Upper lobe of right lung (tissue), 1 donor: ENCODE measurements around the gene RGS6. TPM values are rescaled to one million over a fixed set of nuclear protein-coding genes. Genes with fewer than 3 reads are reported as not detected.

ENCODE experiments used
- ATAC-seq: fragments of 200-7000 bp; cut with Tn5 transposase; one replicate; pipeline ENCODE4 v1.9.1; 2020; ENCODE audit warnings: mild to moderate bottlenecking, moderate library complexity
- DNase-seq: peaks from one replicate; pipeline ENCODE4 v3.0.0-alpha.2; 2020
- H3K27ac ChIP-seq: fragments of 200-600 bp; one replicate; pipeline ENCODE4 v1.8.0; 2022
- H3K27me3 ChIP-seq: fragments of 200-600 bp; one replicate; pipeline ENCODE4 v1.8.0; 2022; ENCODE audit warnings: mild to moderate bottlenecking
- H3K36me3 ChIP-seq: fragments of 200-600 bp; one replicate; pipeline ENCODE4 v1.8.0; 2022
- H3K4me1 ChIP-seq: fragments of 200-600 bp; one replicate; pipeline ENCODE4 v1.8.0; 2022
- H3K4me3 ChIP-seq: fragments of 200-600 bp; one replicate; pipeline ENCODE4 v1.8.0; 2022; ENCODE audit warnings: mild to moderate bottlenecking
- H3K9me3 ChIP-seq: fragments of 200-600 bp; one replicate; pipeline ENCODE4 v1.8.0; 2022
- intact Hi-C: fragments of 100-400 bp; cut with DNase I; formaldehyde crosslinking; loops from one replicate; pipeline ENCODE4 v1.11.0; 2022
- total RNA-seq: library from RNA; stranded (reverse); fragmentation: NEBNext Ultra II Directional; extraction: Animal tissue kit (Norgen Biotek cat#: 25700); gene quantifications from one replicate; pipeline ENCODE4 v1.2.1, GENCODE V29; 2021
- TF ChIP-seq, protein P1 (sequence below): fragments of 200-600 bp; IDR thresholded peaks from one replicate; pipeline ENCODE4 v1.8.0; 2022; ENCODE audit warnings: antibody characterized with exemption
- donor health status: DM: no; HTN: yes; CAD: no; lungs with severe emphysema.

RGS6 gene
- total RNA-seq, 1 donor from 2014 or later = 2.6 TPM

- TF ChIP-seq, protein P1, sequence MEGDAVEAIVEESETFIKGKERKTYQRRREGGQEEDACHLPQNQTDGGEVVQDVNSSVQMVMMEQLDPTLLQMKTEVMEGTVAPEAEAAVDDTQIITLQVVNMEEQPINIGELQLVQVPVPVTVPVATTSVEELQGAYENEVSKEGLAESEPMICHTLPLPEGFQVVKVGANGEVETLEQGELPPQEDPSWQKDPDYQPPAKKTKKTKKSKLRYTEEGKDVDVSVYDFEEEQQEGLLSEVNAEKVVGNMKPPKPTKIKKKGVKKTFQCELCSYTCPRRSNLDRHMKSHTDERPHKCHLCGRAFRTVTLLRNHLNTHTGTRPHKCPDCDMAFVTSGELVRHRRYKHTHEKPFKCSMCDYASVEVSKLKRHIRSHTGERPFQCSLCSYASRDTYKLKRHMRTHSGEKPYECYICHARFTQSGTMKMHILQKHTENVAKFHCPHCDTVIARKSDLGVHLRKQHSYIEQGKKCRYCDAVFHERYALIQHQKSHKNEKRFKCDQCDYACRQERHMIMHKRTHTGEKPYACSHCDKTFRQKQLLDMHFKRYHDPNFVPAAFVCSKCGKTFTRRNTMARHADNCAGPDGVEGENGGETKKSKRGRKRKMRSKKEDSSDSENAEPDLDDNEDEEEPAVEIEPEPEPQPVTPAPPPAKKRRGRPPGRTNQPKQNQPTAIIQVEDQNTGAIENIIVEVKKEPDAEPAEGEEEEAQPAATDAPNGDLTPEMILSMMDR = no peak
- H3K4me1 ChIP-seq = no peaks in the 10 kb centered on the region
- ATAC-seq (no peak), DNase-seq (no peak)
- H3K27ac ChIP-seq = no peak overlapping the region
- H3K4me3 ChIP-seq = no peak overlapping the region
- H3K27me3 ChIP-seq = no peaks in the 10 kb centered on the region
- intact Hi-C loops = no loop called here
- H3K36me3 ChIP-seq = no peaks in the 10 kb centered on the region
- no peaks in the 10 kb centered on the region for H3K9me3 ChIP-seq
Measured at GRCh38 chr14:72217135-72217534, 284.9 kb downstream of the RGS6 start.

- TF ChIP-seq, protein P1 = no peak
- no peaks in the 10 kb centered on the region for H3K36me3 ChIP-seq
- intact Hi-C loops = no loop called here
- DNase-seq (no peak), ATAC-seq (no peak)
- H3K4me3 ChIP-seq = no peak overlapping the region
- H3K9me3 ChIP-seq = no peaks in the 10 kb centered on the region
- H3K4me1 ChIP-seq = no peaks in the 10 kb centered on the region
- H3K27ac ChIP-seq = no peak overlapping the region
- no peaks in the 10 kb centered on the region for H3K27me3 ChIP-seq
Measured at GRCh38 chr14:72222046-72222445, 289.8 kb downstream of the RGS6 start.

- Histone ChIP-seq H3K36me3 (no peaks in the 10 kb centered on the region), H3K27ac (no peak overlapping the region), H3K4me1 (no peaks in the 10 kb centered on the region), H3K27me3 (no peaks in the 10 kb centered on the region), H3K9me3 (no peaks in the 10 kb centered on the region), H3K4me3 (no peak overlapping the region)
- DNase-seq (no peak), ATAC-seq (no peak)
- intact Hi-C loops = no loop called here
- TF ChIP-seq, protein P1 = no peak
Measured at GRCh38 chr14:72236629-72237028, 304.4 kb downstream of the RGS6 start.

DNA sequence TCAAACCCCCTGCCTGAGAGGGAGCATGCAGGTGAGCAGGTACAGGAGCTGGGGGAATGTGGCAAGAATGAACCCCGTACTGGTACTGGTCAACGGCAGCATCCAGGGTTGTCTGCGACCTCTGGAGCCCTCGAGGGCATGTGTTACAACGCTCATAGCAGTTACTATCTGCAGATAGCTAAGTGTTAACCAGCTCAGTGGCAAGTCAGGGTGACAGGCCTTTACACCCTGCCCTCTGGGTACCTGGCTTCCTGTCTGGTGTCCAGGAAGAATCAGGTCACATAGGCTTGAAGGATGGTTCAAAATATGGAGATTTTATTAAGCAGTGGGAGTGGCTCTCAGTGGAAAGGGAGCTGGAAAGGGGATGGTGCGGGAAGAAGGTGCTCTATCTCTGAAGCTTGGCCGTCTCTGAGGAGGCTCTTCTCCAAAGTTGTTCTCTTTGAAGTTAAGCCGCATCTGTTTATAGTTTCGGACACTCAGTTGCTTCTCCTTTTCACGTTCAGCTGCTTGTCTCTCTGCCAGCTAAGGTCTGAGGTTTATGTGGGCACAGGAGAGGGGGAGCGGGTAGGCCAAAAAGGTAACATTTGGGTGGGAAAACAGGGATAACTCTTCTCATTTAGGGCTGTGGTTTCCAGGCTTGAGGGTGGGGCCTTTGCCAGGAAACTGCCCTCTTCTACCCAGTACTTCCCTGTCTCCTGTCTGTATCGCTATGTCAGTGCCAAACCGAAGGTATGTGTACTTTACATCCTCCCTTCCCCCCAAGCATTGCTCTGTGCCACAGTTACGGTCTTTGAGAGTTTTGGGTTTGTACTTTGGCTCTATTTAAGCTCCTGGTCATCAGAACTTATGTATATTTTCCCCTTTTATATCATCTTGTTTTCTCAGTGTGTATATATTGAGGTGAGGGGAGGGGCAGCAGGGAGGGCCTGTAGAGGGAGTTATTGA, 305.8 kb downstream of the RGS6 start:
- intact Hi-C loops = no loop called here
- H3K4me3 ChIP-seq = no peak overlapping the region
- H3K4me1 ChIP-seq = no peaks in the 10 kb centered on the region
- H3K9me3 ChIP-seq = no peaks in the 10 kb centered on the region
- no peak for DNase-seq
- TF ChIP-seq, protein P1 = no peak
- no peaks in the 10 kb centered on the region for H3K36me3 ChIP-seq
- no peaks in the 10 kb centered on the region for H3K27me3 ChIP-seq
- ATAC-seq = no peak
- H3K27ac ChIP-seq = no peak overlapping the region

- DNase-seq (no peak), ATAC-seq (no peak)
- H3K4me1 ChIP-seq = no peaks in the 10 kb centered on the region
- H3K36me3 ChIP-seq = no peaks in the 10 kb centered on the region
- no peak overlapping the region for H3K27ac ChIP-seq
- H3K9me3 ChIP-seq = no peaks in the 10 kb centered on the region
- TF ChIP-seq, protein P1 = no peak
- no peaks in the 10 kb centered on the region for H3K27me3 ChIP-seq
- no peak overlapping the region for H3K4me3 ChIP-seq
- intact Hi-C loops = no loop called here
Measured at GRCh38 chr14:72243309-72244293, 311.4 kb downstream of the RGS6 start.
